ENCODE results near the gene FGF14.
A peak's percentile ranks its signal among the peaks of the same experiment; 100 is the strongest.

The FGF14 gene

DNA sequence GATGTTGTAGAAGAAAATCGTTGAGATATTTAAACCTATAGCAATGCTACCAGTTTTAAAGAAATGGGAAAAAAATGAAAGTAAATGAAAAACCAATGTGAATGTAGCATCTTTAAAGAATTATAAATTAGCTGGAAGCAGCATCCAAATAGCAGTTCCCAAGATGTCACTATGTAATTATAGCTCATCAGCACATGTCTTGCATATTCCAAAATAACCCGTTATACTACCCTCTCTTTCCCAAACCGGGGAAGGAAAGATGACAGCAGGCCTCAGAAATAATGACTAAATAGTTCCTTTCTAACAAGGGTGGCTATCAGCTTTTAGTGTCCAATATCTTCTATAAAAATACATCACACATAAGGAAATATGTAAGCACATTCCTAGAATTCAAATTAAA lies 140.5 kb downstream of the FGF14 start:
- ATAC-seq (no peak), DNase-seq (ENCODE audit: low spot score in 2 of 2) (no peak)
- Mint-ChIP-seq H3K36me3 (no peaks in the 10 kb centered on the region), H3K4me1 (no peaks in the 10 kb centered on the region), H3K27ac (no peak overlapping the region), H3K9me3 (peaks cover 7% of the 10 kb centered on the region), H3K4me3 (no peak overlapping the region)

- ATAC-seq (no peak), DNase-seq (ENCODE audit: low spot score in 2 of 2) (no peak)
- H3K9me3 Mint-ChIP-seq, result peaks cover 7% of the 10 kb centered on the region
- H3K27ac Mint-ChIP-seq, result no peak overlapping the region
- no peaks in the 10 kb centered on the region for H3K4me1 Mint-ChIP-seq
- no peak overlapping the region for H3K4me3 Mint-ChIP-seq
- no peaks in the 10 kb centered on the region for H3K36me3 Mint-ChIP-seq
Measured at GRCh38 chr13:102260256-102260655, 141.6 kb downstream of the FGF14 start.

DNA sequence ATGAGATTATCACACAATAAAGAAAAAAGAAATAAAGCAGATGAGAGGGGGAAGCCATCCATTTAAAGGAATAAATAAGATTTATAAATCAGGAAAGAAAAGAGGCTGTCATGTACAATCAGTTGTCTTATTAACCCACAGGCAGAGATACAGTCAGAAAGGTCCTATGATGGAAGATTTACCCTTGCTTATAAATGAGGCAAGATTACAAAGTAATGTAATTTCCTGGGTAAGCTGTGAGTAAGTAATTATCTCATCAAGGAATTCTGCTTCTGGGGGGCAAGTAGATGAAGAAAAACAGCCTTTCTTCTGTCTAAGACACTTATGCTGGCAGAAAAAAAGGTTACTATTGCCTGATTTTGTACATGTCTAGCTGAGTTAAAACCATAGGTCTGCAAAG lies 146.4 kb downstream of the FGF14 start:
- H3K4me1 Mint-ChIP-seq, result no peaks in the 10 kb centered on the region
- no peak overlapping the region for H3K27ac Mint-ChIP-seq
- DNase-seq (ENCODE audit: low spot score in 2 of 2) (no peak), ATAC-seq (no peak)
- no peaks in the 10 kb centered on the region for H3K36me3 Mint-ChIP-seq
- H3K9me3 Mint-ChIP-seq, result peaks cover 11% of the 10 kb centered on the region
- H3K4me3 Mint-ChIP-seq, result no peak overlapping the region

GRCh38 chr13:102251817-102252216 lies 150.0 kb downstream of the FGF14 start:
- Mint-ChIP-seq H3K27ac (no peak overlapping the region), H3K9me3 (peaks cover 12% of the 10 kb centered on the region), H3K4me1 (no peaks in the 10 kb centered on the region), H3K4me3 (no peak overlapping the region), H3K36me3 (no peaks in the 10 kb centered on the region)
- DNase-seq (ENCODE audit: low spot score in 2 of 2) (no peak), ATAC-seq (no peak)

DNA sequence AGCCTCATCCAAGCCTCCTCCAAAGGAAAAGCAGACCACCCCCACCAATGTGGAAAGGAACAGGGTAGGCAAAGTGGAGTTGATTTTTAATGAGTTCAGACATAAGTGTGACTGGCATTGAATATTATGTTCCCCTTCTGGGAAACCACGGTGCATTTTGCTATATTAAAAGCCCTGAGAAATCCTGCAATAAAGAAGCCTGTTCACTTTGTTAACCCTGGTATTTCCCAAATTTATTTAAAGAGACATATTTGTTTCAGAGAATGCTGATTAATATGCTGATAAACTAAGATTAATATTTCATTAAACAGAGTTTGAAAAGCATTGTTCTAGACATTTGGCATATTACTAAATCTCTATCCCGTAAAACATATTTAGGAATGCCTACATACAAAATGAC lies 151.4 kb downstream of the FGF14 start:
- ATAC-seq, result no peak
- Mint-ChIP-seq H3K36me3 (no peaks in the 10 kb centered on the region), H3K4me1 (no peaks in the 10 kb centered on the region), H3K4me3 (no peak overlapping the region), H3K27ac (no peak overlapping the region), H3K9me3 (peaks cover 12% of the 10 kb centered on the region)
- DNase-seq (ENCODE audit: low spot score in 2 of 2), result no peak

DNA sequence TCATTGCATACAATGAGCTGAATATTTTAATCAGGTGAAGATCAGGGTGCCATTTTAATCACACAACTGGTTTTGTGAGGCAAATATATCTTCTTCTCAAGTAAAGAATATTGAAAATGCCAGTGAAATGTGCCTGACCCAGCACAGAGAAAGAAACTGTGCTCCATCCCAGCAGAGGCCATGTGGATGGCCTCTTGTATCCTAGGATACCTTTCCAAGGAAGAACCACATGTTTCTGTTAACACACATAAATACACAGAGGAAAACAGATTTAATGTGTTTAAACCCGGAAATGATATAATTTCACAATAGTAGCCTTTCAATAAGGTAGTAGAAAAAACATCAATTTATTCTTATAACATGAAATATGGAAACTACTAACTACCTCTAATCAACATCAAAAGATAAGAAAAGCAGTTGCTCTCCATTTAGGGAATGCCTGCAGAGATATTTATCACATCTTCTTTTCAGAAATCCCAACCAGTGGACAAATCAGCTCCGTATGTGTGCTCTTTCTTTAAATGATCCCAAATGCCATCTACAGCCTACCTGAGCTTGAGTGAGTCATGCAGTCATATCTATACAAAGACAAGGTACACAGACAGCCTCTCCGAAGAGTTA lies 157.1 kb downstream of the FGF14 start:
- Mint-ChIP-seq H3K4me3 (no peak overlapping the region), H3K36me3 (no peaks in the 10 kb centered on the region), H3K4me1 (no peaks in the 10 kb centered on the region), H3K9me3 (peaks cover 9% of the 10 kb centered on the region), H3K27ac (no peak overlapping the region)
- DNase-seq (ENCODE audit: low spot score in 2 of 2), result no peak
- ATAC-seq, result no peak

DNA sequence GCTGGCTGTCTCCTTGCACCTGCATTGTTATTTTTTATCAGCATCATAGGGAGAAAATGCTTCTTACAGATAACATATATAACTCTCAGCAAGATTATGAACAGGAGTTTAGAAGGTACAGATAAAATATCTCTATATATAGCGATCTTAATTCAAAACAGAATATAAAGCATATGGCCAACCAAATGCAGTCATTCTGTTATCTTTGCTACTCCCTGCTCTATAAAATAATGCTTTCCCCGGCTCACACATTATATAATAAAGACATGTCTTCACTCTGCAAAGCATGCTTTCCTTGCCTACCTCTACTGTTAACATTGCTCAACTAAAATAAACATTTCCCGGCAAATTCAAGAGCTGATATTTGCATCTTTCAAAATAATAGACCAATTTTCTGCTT lies 161.7 kb downstream of the FGF14 start:
- DNase-seq (ENCODE audit: low spot score in 2 of 2) (no peak), ATAC-seq (no peak)
- H3K4me3 Mint-ChIP-seq, result no peak overlapping the region
- H3K36me3 Mint-ChIP-seq, result no peaks in the 10 kb centered on the region
- no peak overlapping the region for H3K27ac Mint-ChIP-seq
- H3K9me3 Mint-ChIP-seq, result no peaks in the 10 kb centered on the region
- H3K4me1 Mint-ChIP-seq, result no peaks in the 10 kb centered on the region

DNA sequence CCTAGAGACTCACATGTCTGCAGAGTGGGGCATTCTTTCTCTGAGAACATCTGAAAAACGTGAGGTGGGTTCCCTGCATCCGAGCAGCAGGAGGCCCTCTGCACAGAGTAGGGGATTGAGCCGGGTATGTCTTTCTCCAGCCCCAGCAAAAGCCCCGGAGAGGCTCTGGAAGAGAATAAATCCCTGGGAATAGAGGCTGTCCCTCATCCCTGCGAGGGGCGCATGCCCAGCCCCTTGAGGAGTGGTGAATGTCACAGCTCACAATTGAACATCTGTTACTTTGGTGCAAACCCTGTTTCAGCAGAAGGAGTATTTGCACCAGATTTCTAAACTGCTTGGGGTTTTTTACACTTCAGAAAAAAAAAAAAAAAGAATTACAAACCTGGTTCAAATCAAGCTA lies 164.6 kb downstream of the FGF14 start:
- H3K4me3 Mint-ChIP-seq, result no peak overlapping the region
- H3K27ac Mint-ChIP-seq, result no peak overlapping the region
- H3K9me3 Mint-ChIP-seq, result no peaks in the 10 kb centered on the region
- no peak for DNase-seq (ENCODE audit: low spot score in 2 of 2)
- no peaks in the 10 kb centered on the region for H3K36me3 Mint-ChIP-seq
- ATAC-seq, result no peak
- no peaks in the 10 kb centered on the region for H3K4me1 Mint-ChIP-seq

- no peaks in the 10 kb centered on the region for H3K36me3 Mint-ChIP-seq
- DNase-seq (ENCODE audit: low spot score in 2 of 2), result no peak
- no peak overlapping the region for H3K27ac Mint-ChIP-seq
- ATAC-seq, result no peak
- H3K4me3 Mint-ChIP-seq, result no peak overlapping the region
- H3K9me3 Mint-ChIP-seq, result no peaks in the 10 kb centered on the region
- H3K4me1 Mint-ChIP-seq, result no peaks in the 10 kb centered on the region
Measured at GRCh38 chr13:102236830-102237229, 165.0 kb downstream of the FGF14 start.

DNA sequence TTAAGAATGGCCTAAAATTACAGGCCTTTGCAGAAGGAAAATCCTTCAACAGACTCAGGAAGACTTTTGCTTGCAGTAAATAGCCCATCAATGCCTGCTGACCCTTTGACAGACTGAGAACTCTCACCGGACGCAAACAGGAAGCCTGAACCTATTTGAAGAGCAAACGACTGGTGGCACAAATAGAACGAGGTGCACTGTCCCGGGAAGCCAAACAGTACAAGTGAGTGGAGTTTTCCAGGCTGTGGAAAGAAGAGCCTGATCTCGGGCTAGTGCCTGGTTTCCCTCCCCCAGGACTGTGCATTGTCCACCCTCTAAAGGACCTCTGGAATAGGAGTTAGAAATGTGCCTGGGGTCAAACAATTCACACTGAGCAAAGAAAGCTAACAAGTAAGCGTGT lies 165.5 kb downstream of the FGF14 start:
- no peaks in the 10 kb centered on the region for H3K36me3 Mint-ChIP-seq
- H3K4me3 Mint-ChIP-seq, result no peak overlapping the region
- no peak overlapping the region for H3K27ac Mint-ChIP-seq
- no peaks in the 10 kb centered on the region for H3K4me1 Mint-ChIP-seq
- ATAC-seq (no peak), DNase-seq (ENCODE audit: low spot score in 2 of 2) (no peak)
- no peaks in the 10 kb centered on the region for H3K9me3 Mint-ChIP-seq

GRCh38 chr13:102235689-102236088 lies 166.2 kb downstream of the FGF14 start:
- H3K9me3 Mint-ChIP-seq, result no peaks in the 10 kb centered on the region
- DNase-seq (ENCODE audit: low spot score in 2 of 2), result no peak
- H3K4me1 Mint-ChIP-seq, result no peaks in the 10 kb centered on the region
- H3K4me3 Mint-ChIP-seq, result no peak overlapping the region
- no peaks in the 10 kb centered on the region for H3K36me3 Mint-ChIP-seq
- no peak for ATAC-seq
- no peak overlapping the region for H3K27ac Mint-ChIP-seq

- Mint-ChIP-seq H3K36me3 (no peaks in the 10 kb centered on the region), H3K4me1 (no peaks in the 10 kb centered on the region), H3K9me3 (no peaks in the 10 kb centered on the region), H3K27ac (no peak overlapping the region), H3K4me3 (no peak overlapping the region)
- no peak for DNase-seq (ENCODE audit: low spot score in 2 of 2)
- no peak for ATAC-seq
Measured at GRCh38 chr13:102234618-102235017, 167.2 kb downstream of the FGF14 start.

DNA sequence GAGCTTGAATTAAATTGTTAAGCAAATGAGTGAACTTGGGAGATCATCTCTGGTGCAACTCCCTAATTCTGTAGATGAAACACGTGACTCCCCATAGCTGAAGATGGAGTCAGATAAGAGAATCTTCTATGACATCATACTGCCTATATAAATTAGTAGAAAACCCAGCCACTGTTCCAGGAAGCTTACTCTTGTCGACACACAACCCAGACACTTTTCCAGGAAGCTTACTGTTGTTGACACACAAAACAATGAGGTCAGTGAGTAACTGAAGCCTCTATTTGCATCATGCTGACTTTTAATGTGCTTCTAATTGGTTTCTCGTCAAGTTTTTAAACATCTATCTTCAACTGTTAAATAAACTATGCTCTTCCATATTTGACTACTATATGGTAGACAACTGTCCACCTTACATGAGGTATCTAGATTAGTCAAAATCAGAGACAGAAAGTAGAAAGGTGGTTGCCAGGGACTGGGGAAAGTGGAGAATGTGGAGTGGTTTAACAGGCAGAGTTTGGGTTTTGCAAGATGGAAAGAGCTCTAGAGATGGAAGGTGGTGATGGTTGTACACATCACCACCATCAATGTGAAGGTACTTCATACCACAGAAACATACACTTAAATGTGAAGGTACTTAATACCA lies 168.2 kb downstream of the FGF14 start:
- DNase-seq (ENCODE audit: low spot score in 2 of 2) (no peak), ATAC-seq (peak; percentile 61)
- H3K4me3 Mint-ChIP-seq, result no peak overlapping the region

GRCh38 chr13:102231479-102231878 lies 170.4 kb downstream of the FGF14 start:
- Mint-ChIP-seq H3K27ac (no peak overlapping the region), H3K4me1 (no peaks in the 10 kb centered on the region), H3K9me3 (peaks cover 3% of the 10 kb centered on the region), H3K36me3 (no peaks in the 10 kb centered on the region), H3K4me3 (no peak overlapping the region)
- ATAC-seq (no peak), DNase-seq (ENCODE audit: low spot score in 2 of 2) (no peak)

More for the DNA sequence above, 168.2 kb downstream of the FGF14 start:
- Mint-ChIP-seq H3K9me3 (no peaks in the 10 kb centered on the region), H3K27ac (no peak overlapping the region), H3K36me3 (no peaks in the 10 kb centered on the region), H3K4me1 (no peaks in the 10 kb centered on the region)

DNA sequence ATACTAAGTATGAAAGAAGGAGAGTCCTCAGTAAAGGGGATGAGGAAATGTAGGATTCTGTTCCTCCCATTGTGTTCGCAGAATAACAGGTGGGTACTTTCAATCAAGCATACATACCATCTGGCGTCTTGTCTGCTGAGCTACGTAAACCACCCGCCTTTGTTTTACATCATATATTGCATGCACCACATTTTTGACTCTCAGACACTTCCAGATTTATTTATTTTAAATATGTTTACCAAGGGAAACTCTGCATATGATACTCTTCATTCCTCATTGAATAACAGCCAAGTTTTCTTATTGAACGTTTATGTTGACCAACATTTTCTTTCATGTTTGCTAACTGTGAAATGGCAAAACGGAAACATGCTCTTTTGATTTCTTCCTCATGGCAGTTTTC lies 174.1 kb downstream of the FGF14 start:
- Mint-ChIP-seq H3K36me3 (no peaks in the 10 kb centered on the region), H3K27ac (no peak overlapping the region), H3K9me3 (peaks cover 9% of the 10 kb centered on the region), H3K4me3 (no peak overlapping the region), H3K4me1 (no peaks in the 10 kb centered on the region)
- DNase-seq (ENCODE audit: low spot score in 2 of 2) (no peak), ATAC-seq (no peak)

GRCh38 chr13:102226591-102226990 lies 175.3 kb downstream of the FGF14 start:
- ATAC-seq (no peak), DNase-seq (ENCODE audit: low spot score in 2 of 2) (no peak)
- Mint-ChIP-seq H3K4me1 (no peaks in the 10 kb centered on the region), H3K4me3 (no peak overlapping the region), H3K9me3 (peaks cover 9% of the 10 kb centered on the region), H3K36me3 (no peaks in the 10 kb centered on the region), H3K27ac (no peak overlapping the region)

Data from stimulated activated effector memory CD8-positive, alpha-beta T cell treated with anti-CD3 and anti-CD28 coated beads, Interleukin-12 subunit alpha, Interleukin-12 subunit beta, amount 100 ng/mL, for 72 hours (primary cell).